ENCODE results near the gene UBE2U. TPM values are rescaled to one million over a fixed set of nuclear protein-coding genes. Genes with fewer than 3 reads are reported as not detected.
"Not testable (repeated sequence)": the region's sequence is repeated elsewhere in the genome, so short reads cannot be mapped to it uniquely, and the experiment has no call there.

Gene UBE2U
- total RNA-seq, 1 experiment from 2014 or later: not detected

GRCh38 chr1:64246294-64246917, 43.0 kb downstream of the UBE2U start:
- peak; percentile 51 for TF ChIP-seq CTCF (IDR thresholded peaks at IDR 0.05; ENCODE audit: unreplicated experiment)
- no peak overlapping the region for H3K27ac Mint-ChIP-seq (ENCODE audit: low read depth, unreplicated experiment)
- ChIA-PET CTCF (interaction anchor here (0.6 to 2.8 kb wide), 49 partner anchors 10 to 1394 kb away, joined by 3 to 26 read pairs (median 4); partner anchors contain the start of gene ROR1), POLR2A (interaction anchor here (0.7 to 1.3 kb wide), 5 partner anchors 58 to 669 kb away, joined by 3 to 5 read pairs (median 4); partner anchors contain the start of gene PGM1)
- intact Hi-C loops (cut with micrococcal nuclease): loop anchor here (1.0 to 10.0 kb wide), 3 partner anchors 671 to 1242 kb away; no protein-coding TSS in a partner anchor
- BruUV-seq (replicated peaks): no TSS peak
- H3K4me3 Mint-ChIP-seq (ENCODE audit: unreplicated experiment): no peak overlapping the region
- no peaks in the 10 kb centered on the region for H3K9me3 Mint-ChIP-seq (ENCODE audit: unreplicated experiment)
- DNase-seq (ENCODE audit: unreplicated experiment): peak; percentile 60
- no peaks in the 10 kb centered on the region for H3K27me3 Mint-ChIP-seq (ENCODE audit: insufficient read depth, unreplicated experiment)
- H3K36me3 Mint-ChIP-seq (ENCODE audit: insufficient read depth, unreplicated experiment): no peaks in the 10 kb centered on the region
- no peaks in the 10 kb centered on the region for H3K4me1 Mint-ChIP-seq (ENCODE audit: insufficient read depth, unreplicated experiment)

- DNase-seq (ENCODE audit: unreplicated experiment): no peak
- TF ChIP-seq CTCF (IDR thresholded peaks at IDR 0.05; ENCODE audit: unreplicated experiment): no peak
- intact Hi-C loops (cut with micrococcal nuclease): loop anchor here (5.0 to 10.0 kb wide), 2 partner anchors 691 to 1243 kb away; no protein-coding TSS in a partner anchor
- Mint-ChIP-seq H3K4me3 (ENCODE audit: unreplicated experiment) (no peak overlapping the region), H3K27me3 (ENCODE audit: insufficient read depth, unreplicated experiment) (no peaks in the 10 kb centered on the region), H3K4me1 (ENCODE audit: insufficient read depth, unreplicated experiment) (no peaks in the 10 kb centered on the region), H3K9me3 (ENCODE audit: unreplicated experiment) (peaks cover 5% of the 10 kb centered on the region), H3K36me3 (ENCODE audit: insufficient read depth, unreplicated experiment) (no peaks in the 10 kb centered on the region), H3K27ac (ENCODE audit: low read depth, unreplicated experiment) (no peak overlapping the region)
- CTCF ChIA-PET: interaction anchor here (0.7 to 2.9 kb wide), 18 partner anchors 8 to 690 kb away, joined by 3 to 26 read pairs (median 12); no protein-coding TSS in a partner anchor
- no TSS peak for BruUV-seq (replicated peaks)
- POLR2A ChIA-PET: no interaction called here
Measured at GRCh38 chr1:64248065-64248464, 44.6 kb downstream of the UBE2U start.

GRCh38 chr1:64250472-64250871, 47.0 kb downstream of the UBE2U start:
- POLR2A ChIA-PET; BruUV-seq (replicated peaks); CTCF ChIA-PET: not testable (repeated sequence)

GRCh38 chr1:64251971-64252370, 48.5 kb downstream of the UBE2U start:
- intact Hi-C loops (cut with micrococcal nuclease): no loop called here
- Mint-ChIP-seq H3K4me3 (ENCODE audit: unreplicated experiment) (no peak overlapping the region), H3K27ac (ENCODE audit: low read depth, unreplicated experiment) (no peak overlapping the region), H3K4me1 (ENCODE audit: insufficient read depth, unreplicated experiment) (no peaks in the 10 kb centered on the region), H3K36me3 (ENCODE audit: insufficient read depth, unreplicated experiment) (no peaks in the 10 kb centered on the region), H3K9me3 (ENCODE audit: unreplicated experiment) (peaks cover 15% of the 10 kb centered on the region), H3K27me3 (ENCODE audit: insufficient read depth, unreplicated experiment) (peaks cover 12% of the 10 kb centered on the region)
- ChIA-PET POLR2A (no interaction called here), CTCF (interaction anchor here (0.6 to 1.5 kb wide), 3 partner anchors 10 to 583 kb away, joined by 3 to 5 read pairs (median 3); no protein-coding TSS in a partner anchor)
- TF ChIP-seq CTCF (IDR thresholded peaks at IDR 0.05; ENCODE audit: unreplicated experiment): no peak
- no peak for DNase-seq (ENCODE audit: unreplicated experiment)
- BruUV-seq (replicated peaks): no TSS peak

More at GRCh38 chr1:64250472-64250871, 47.0 kb downstream of the UBE2U start:
- H3K4me1 Mint-ChIP-seq (ENCODE audit: insufficient read depth, unreplicated experiment); DNase-seq (ENCODE audit: unreplicated experiment); intact Hi-C loops (cut with micrococcal nuclease); H3K4me3 Mint-ChIP-seq (ENCODE audit: unreplicated experiment); H3K27ac Mint-ChIP-seq (ENCODE audit: low read depth, unreplicated experiment); H3K36me3 Mint-ChIP-seq (ENCODE audit: insufficient read depth, unreplicated experiment): not testable (repeated sequence)
- H3K9me3 Mint-ChIP-seq (ENCODE audit: unreplicated experiment): peaks cover 15% of the 10 kb centered on the region
- peaks cover 12% of the 10 kb centered on the region for H3K27me3 Mint-ChIP-seq (ENCODE audit: insufficient read depth, unreplicated experiment)

- intact Hi-C loops (cut with micrococcal nuclease); H3K4me1 Mint-ChIP-seq (ENCODE audit: insufficient read depth, unreplicated experiment); POLR2A ChIA-PET; DNase-seq (ENCODE audit: unreplicated experiment); H3K4me3 Mint-ChIP-seq (ENCODE audit: unreplicated experiment); H3K36me3 Mint-ChIP-seq (ENCODE audit: insufficient read depth, unreplicated experiment); BruUV-seq (replicated peaks); H3K27ac Mint-ChIP-seq (ENCODE audit: low read depth, unreplicated experiment): not testable (repeated sequence)
- CTCF ChIA-PET: interaction anchor here (0.9 to 2.2 kb wide), 4 partner anchors 10 to 15 kb away, joined by 4 to 16 read pairs (median 10); no protein-coding TSS in a partner anchor
- Mint-ChIP-seq H3K9me3 (ENCODE audit: unreplicated experiment) (peaks cover 15% of the 10 kb centered on the region), H3K27me3 (ENCODE audit: insufficient read depth, unreplicated experiment) (peaks cover 12% of the 10 kb centered on the region)
Measured at GRCh38 chr1:64257233-64257632, 53.8 kb downstream of the UBE2U start.

- intact Hi-C loops (cut with micrococcal nuclease): not testable (repeated sequence)
Measured at GRCh38 chr1:64258444-64258843, 55.0 kb downstream of the UBE2U start.

More at GRCh38 chr1:64258444-64258843, 55.0 kb downstream of the UBE2U start:
- CTCF ChIA-PET; DNase-seq (ENCODE audit: unreplicated experiment); POLR2A ChIA-PET; H3K4me3 Mint-ChIP-seq (ENCODE audit: unreplicated experiment); H3K4me1 Mint-ChIP-seq (ENCODE audit: insufficient read depth, unreplicated experiment); H3K36me3 Mint-ChIP-seq (ENCODE audit: insufficient read depth, unreplicated experiment); H3K9me3 Mint-ChIP-seq (ENCODE audit: unreplicated experiment); BruUV-seq (replicated peaks); H3K27ac Mint-ChIP-seq (ENCODE audit: low read depth, unreplicated experiment): not testable (repeated sequence)
- H3K27me3 Mint-ChIP-seq (ENCODE audit: insufficient read depth, unreplicated experiment): peaks cover 12% of the 10 kb centered on the region

Data from MCF 10A (cell line).